GM12873 (cell line): ENCODE data around the gene ASB10.

Experiments used
- TF ChIP-seq, protein P1 (sequence below): IDR thresholded peaks from 2 replicates; pipeline ENCODE4 v1.5.1; 2012; ENCODE audit warnings: low read depth, mild to moderate bottlenecking, moderate library complexity, low read length, control low read depth; ENCODE audit not compliant: insufficient read depth; ENCODE audit errors: missing control alignments

ASB10 gene, protein sequence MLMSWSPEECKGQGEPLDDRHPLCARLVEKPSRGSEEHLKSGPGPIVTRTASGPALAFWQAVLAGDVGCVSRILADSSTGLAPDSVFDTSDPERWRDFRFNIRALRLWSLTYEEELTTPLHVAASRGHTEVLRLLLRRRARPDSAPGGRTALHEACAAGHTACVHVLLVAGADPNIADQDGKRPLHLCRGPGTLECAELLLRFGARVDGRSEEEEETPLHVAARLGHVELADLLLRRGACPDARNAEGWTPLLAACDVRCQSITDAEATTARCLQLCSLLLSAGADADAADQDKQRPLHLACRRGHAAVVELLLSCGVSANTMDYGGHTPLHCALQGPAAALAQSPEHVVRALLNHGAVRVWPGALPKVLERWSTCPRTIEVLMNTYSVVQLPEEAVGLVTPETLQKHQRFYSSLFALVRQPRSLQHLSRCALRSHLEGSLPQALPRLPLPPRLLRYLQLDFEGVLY

DNA sequence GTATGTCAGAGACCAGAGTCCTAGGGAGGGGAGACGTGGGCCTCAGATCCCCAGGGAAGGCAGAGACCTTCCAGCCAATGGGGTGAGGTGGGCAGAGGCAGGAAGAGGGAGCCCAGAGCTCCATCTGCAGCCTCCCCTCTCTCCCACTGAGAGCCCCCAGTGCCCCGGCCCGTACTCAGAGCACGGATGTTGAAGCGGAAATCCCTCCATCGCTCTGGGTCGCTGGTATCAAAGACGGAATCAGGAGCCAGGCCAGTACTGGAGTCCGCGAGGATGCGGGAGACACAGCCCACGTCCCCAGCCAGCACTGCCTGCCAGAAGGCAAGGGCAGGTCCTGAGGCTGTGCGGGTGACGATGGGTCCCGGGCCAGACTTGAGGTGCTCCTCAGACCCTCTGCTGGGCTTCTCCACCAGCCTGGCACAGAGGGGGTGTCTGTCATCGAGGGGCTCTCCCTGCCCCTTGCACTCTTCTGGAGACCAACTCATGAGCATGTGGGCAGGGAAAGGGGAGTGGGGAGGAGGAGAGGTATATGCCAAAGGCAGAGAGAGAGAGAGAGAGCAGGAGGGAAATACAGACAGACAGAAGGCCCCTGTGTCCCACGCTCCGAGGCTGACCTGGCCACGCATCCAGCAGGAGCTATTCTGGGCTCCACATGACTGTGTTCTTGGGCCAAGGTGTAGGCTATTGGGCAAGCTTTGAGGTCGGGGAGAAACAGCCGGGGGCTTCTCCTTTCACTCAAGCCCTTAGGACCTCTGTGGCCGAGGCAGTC lies at the start of gene ASB10:
Gene ASB10 (minus strand): TSS at position 611 of the 769 bp plus-strand sequence. CDS start 120 bp downstream, at position 491.
- TF ChIP-seq, protein P1, sequence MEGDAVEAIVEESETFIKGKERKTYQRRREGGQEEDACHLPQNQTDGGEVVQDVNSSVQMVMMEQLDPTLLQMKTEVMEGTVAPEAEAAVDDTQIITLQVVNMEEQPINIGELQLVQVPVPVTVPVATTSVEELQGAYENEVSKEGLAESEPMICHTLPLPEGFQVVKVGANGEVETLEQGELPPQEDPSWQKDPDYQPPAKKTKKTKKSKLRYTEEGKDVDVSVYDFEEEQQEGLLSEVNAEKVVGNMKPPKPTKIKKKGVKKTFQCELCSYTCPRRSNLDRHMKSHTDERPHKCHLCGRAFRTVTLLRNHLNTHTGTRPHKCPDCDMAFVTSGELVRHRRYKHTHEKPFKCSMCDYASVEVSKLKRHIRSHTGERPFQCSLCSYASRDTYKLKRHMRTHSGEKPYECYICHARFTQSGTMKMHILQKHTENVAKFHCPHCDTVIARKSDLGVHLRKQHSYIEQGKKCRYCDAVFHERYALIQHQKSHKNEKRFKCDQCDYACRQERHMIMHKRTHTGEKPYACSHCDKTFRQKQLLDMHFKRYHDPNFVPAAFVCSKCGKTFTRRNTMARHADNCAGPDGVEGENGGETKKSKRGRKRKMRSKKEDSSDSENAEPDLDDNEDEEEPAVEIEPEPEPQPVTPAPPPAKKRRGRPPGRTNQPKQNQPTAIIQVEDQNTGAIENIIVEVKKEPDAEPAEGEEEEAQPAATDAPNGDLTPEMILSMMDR, result no peak

- TF ChIP-seq, protein P1, result no peak
Observed at GRCh38 chr7:151236406-151236805, 49.4 kb upstream of the ASB10 start.

DNA sequence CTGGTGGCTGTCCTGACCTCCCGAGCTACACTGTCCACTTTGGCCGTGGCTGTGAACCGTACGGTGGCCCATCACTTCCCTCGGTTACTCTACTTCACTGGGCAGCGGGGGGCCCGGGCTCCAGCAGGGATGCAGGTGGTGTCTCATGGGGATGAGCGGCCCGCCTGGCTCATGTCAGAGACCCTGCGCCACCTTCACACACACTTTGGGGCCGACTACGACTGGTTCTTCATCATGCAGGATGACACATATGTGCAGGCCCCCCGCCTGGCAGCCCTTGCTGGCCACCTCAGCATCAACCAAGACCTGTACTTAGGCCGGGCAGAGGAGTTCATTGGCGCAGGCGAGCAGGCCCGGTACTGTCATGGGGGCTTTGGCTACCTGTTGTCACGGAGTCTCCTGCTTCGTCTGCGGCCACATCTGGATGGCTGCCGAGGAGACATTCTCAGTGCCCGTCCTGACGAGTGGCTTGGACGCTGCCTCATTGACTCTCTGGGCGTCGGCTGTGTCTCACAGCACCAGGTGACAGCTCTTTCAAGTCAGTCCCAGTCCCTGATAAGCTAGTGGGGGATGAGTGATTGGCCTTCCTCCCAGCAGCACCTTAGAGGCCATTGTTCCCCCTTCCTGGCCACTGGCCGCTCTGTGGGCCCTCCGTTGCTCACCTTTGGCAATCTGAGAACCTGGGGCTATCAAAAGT lies 48.2 kb upstream of the ASB10 start:
- TF ChIP-seq, protein P1, result no peak

- TF ChIP-seq, protein P1, result no peak
Observed at GRCh38 chr7:151233804-151234203, 46.8 kb upstream of the ASB10 start.

DNA sequence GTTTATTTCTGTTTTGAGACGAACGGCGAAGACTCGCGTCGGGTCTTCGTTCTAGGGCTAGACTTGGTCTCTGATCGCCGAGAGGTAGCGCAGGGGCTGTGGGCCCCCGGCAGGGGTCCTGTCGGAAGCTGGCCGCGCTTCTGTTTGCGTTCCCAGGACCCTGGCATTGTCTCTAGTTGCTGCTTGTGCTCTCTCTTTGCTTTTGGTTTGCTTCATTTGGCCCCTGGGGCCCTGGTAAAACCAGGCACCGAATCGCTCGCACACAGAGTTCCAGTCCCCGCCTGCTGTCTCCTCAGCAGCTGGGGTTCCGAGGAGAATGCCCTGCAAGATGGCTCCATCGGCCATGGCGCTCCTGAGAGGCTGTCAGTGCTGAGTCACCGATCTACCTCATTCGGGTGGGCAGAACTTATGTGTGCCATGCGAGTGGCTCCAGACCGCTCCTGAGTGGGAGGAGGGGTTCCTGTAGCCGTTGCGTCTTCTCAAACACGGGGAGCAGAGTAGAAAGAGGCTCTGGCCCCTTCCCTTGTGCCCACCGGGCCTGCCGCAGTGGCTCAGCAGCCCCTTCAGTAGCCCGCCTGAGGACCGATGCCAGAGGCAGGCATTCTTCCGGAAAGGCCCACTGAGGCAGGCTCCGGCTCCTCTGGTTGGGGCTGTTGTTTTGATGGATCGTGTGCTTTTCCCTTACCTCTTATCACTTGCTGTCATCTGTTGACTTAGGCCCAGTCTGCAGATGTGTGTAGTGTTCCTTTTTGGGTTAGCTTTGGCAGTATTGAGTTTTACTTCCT lies 46.1 kb upstream of the ASB10 start:
- TF ChIP-seq, protein P1, result peak; percentile 2

GRCh38 chr7:151232091-151232916 lies 45.3 kb upstream of the ASB10 start, which contains the start of gene CHPF2:
TSS of gene CHPF2 (plus strand) at chr7:151232483. CDS start at chr7:151234012, 1,529 bp downstream.
- TF ChIP-seq, protein P1, result no peak
